ENCODE measurements around the gene DPYSL5.

Gene DPYSL5

DNA sequence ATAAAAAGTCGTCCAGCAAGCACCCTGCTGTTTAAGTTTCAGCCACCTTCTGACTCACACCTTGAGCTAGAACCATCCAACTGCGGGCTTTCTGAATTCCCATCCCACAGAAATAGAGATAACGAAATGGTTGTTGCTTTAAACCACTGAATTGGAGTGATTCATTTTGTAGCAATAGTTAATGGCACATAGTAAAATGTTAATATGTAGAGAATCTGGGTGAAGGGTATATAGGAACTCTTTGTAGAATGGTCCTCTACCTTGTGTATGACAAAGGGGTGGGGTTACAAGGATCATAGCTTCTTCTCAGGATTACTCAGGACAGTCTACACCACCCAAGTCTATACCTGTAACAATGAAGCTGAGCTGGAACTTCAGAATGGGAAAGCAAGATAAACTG lies 120.1 kb downstream of the DPYSL5 start:
- no peak for DNase-seq (ENCODE audit: low spot score)

DNA sequence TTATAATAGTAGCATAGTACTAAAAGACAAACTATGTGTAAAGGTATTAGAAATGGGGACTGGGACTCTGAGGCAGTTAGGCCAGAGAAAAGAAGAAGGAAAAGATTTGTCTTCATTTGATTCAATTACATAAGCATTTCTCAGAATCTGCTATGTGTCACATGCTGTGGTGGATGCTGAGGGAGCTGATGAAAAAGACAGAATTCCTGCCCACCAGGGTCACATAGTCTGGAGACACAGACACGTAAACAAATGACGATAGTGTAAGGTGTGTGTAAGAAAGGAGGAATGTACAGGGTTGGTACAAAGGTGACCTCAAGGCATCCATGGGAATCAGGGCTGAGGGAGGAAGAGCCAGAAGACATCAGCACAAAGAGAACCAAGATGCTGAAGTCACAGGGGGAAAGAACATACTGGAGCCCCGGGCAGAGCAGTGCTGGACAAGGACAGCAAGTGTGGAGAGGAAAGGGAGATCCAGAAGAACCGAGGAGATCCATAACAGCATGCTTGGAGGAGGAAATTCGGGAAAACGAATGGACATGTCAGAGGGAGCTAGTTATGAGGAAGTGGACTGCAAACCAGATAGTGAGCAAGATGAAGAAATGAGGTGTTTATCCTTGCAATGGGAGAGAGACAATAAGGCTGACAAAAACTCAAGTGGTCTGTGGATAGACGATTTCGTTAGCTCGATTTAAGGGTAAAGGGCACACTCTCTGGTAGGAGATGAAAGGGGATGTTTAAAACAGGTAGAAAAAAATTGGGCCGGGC lies 121.3 kb downstream of the DPYSL5 start:
- no peak for DNase-seq (ENCODE audit: low spot score)

DNA sequence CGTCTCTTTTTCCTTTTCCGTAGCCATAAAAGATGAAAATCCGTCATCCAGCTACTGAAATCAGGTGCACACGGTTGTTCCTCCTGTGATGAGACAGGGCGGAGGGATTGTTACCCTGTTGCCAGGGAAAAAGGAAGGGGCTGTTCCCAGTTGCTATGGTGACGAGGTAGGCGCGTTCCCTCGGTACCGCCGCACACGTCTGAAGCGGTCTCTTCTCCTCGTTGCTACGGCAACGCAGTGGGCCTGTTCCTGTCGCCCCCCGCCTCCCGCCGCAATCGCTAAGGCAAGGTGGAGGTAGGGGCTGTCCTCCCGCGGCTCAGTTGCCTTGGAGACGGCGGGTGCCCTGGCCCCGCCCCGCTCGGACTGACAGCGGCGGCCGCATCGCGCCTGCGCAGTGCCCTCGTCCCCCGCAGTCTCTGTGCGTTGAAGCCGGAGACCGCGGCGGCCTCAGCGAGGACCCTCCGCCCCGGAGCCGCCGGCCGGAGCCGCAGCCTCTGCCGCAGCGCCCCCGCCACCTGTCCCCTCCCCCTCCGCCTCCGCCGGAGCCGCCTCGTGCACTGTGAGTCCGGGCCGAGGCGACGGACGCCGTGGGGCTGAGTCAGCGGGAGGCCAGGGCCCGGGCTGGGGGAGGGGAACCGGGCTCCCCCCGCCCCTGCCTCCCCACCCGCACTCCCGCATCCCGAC lies 122.5 kb downstream of the DPYSL5 start, which contains the start of gene MAPRE3:
Gene MAPRE3 (plus strand): TSS at position 394 of the 684 bp plus-strand sequence. CDS start 51,582 bp downstream, outside the sequence.
- DNase-seq (ENCODE audit: low spot score), result peak; percentile 97

DNA sequence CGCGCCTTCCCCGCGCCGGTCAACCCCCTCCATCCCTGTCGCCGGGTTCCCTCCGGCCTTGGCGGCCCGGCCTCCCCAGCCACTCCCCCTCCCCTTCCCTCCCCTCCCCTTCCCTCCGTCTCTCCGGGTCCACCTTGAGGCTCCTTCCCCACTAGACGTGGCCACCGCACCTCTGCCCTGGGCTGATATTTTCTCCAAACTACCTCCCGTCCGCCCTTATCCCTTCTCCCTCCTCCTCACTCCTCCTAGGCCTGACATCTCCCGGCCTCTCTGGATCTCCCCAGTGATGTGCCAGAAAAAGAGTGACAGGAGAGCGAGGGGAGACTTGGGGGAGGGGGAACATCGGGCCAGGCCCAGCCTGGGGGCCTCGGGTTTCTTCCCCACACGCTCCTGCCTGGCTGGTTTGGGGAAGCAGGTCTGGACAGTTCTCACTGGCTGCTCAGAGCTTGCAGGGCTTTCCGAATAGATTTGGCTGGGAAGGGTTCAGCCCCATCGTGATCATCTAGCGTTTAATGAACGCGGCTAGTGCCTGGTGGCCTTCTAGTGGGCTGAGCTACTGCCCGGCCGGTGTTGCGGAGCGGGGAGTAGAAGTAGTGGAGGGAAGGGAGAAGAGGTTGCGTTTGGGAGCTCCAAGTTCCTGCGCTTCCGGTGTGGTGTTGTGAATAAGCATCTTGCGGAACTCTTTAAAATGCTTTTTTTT lies 123.1 kb downstream of the DPYSL5 start:
- peak; percentile 36 for DNase-seq (ENCODE audit: low spot score)

DNA sequence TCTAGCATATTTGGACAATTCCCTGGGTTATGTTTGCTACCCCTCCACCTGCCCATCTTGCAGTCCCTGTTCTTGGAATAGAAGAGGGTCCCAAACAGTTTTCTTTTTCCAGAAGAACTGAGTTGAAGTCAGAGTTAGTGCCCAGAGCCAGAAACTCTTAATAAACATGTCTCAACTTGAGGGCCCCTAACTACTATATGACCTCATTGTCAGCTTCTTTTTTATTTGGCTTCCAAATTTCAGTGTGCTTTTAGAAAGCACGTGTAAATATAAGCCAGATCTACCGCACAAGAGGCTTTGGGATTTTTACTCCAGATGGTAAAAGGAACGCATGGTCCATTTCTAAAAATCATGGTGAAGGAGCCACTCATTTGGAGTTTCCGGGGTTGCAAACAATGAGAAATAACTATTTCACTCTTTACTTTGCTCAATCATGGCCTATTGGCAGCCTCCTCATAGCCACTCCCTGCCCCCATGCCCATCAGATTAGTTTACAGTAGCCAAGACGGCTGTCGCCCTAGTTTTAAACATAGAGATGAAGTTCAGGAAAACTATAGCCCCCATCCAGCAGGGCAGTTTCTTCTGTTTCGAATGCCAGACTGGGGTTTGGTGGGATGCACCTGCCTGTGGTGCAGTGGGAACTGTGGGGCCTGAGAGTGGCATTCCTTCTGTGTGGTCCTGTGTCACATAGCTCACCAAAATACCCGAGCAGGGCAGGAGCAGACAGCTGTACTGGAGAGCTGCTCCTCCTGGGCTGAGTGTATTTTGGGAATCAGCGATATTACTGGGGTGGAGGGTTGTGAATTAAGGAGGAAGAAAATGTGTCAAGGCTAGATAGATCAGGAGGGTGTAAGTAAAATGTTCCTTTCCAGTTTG lies 124.2 kb downstream of the DPYSL5 start:
- DNase-seq (ENCODE audit: low spot score), result no peak

DNA sequence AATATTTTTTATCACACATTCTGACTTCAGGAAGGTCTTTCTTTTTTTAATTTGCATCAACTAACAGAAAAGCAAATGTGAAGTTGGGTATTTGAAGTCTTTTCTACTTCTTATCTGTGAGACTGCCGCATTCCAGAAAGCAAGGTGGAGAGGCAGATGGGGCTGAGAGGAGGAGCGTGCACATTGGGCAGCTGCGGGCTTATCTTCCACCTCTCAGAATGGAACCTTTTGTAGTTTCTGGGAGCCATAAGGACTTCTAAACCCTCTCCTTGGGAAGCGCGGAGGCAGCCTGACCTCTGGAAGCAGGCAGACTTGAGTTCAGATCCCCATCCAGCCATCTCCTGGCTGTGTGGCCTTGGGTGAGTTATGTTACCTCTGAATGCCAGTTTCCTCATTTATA lies 126.4 kb downstream of the DPYSL5 start:
- DNase-seq (ENCODE audit: low spot score), result no peak

DNA sequence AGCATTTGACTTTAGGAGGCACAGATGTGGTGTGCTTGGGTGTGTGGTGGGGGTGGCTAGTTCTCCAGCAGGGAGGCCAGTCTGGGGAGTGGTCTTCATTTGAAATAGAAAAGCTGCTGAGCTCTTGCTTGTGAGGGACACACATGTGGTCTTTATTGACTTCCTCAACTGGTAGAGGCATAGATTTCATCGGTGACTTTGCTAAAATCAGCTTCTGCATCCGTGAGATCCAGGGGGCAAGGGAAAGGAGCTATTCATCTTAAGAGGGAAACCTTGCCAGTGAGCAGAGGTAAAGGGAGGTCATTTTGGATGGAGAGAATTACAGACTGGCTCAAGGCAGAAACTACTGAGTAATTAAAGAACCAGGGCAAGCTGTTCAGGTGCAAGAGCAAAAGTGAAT lies 127.2 kb downstream of the DPYSL5 start:
- no peak for DNase-seq (ENCODE audit: low spot score)

DNA sequence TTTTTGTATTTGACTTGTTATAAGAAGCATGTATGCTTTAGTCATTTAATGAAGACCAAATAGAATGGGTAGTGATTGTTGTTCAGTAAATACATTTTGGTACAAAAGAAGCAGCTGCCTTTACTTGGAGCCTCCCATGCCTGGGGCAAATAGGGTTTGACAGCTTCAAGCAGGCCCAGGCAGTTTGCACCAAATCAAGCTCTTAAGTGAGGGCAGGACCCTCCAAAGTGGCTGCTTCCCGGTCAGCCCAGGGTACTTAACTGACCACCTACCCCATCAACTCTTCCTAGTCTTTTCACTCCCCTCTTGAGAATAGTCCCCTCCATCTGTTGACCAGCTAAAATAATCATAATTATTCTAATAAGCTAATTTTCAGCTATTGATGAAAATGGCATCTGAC lies 127.7 kb downstream of the DPYSL5 start:
- no peak for DNase-seq (ENCODE audit: low spot score)

DNA sequence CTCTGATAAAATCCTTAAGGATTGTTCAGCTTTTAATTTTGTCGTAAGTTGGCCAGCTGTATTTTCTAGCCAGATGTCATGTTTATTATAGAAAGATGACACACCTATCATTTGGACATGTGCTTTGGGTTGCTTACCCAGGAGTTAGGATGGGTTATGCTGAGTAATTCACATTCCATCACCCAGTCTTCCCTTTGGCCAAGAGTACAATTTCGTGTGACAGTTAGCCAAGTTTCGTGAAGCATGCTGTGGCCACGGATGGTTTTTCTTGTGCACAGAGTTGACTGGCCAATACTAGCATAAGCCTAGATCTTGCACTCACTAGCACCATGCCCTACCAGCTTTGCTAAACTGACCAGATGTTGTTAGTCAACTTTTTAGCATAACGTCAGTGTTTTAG lies 128.3 kb downstream of the DPYSL5 start:
- DNase-seq (ENCODE audit: low spot score), result peak; percentile 85

DNA sequence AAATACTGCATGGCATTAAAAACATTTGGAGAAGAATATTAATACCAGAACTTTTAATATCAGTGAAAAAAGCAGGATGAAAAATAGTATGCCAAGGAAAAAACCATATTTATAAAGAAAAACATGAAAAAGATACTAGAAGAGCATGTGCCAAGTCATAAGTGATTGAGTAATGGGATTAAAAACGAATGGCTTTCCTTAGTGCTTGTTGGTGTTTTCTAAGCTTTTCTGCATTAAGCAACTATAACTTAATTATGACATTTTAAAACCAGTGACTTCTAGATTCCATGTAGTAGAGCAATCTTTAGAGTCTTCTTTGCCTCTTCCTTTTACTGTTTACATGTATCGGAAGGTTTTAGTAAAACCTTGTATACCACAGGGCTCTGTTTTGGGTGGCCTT lies 129.1 kb downstream of the DPYSL5 start:
- no peak for DNase-seq (ENCODE audit: low spot score)

DNA sequence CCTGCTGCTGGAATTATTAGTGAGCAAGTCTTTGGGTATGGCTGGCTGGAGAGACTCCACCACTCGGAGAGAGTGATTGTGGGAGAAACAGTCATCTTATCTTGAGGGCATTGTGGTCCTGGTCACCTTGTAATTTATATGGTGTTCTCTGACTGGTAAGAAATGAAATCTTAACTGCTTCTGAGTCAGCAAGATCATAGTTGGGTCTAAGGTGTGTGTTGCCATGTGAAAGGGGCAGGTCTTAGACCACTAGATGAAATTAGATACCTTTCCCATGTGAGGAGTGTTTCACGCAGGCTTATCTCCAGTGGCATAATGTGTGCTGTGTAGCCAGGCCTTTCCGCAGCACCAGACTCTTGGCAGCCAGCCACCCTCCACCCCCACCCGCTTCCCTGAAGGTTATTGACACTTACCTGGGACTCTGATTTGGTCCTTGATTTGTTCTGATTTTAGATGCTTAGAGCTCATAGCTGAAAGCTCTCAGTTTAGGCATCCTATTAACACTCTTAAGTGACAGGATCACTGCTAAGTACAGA lies 130.2 kb downstream of the DPYSL5 start:
- DNase-seq (ENCODE audit: low spot score), result no peak

DNA sequence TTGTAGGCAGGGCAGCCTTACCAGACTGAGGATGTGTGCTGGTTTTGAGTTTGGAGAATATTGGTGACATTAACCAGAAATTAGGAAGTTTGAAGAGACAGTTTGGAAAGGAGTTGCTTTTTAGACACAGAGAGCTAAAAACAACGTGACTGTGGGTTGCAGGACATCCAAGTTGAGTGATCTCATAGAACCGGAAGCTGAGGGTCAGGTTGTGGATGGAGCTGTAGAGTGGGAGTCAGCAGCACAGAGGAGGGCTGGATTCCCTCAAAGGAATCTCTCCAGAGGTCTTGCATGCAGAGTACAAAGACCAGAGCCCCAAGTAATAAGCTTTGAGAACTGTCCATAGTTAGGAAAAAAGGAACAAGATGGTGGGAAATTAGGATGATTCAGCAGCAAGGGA lies 131.8 kb downstream of the DPYSL5 start:
- peak; percentile 33 for DNase-seq (ENCODE audit: low spot score)

DNA sequence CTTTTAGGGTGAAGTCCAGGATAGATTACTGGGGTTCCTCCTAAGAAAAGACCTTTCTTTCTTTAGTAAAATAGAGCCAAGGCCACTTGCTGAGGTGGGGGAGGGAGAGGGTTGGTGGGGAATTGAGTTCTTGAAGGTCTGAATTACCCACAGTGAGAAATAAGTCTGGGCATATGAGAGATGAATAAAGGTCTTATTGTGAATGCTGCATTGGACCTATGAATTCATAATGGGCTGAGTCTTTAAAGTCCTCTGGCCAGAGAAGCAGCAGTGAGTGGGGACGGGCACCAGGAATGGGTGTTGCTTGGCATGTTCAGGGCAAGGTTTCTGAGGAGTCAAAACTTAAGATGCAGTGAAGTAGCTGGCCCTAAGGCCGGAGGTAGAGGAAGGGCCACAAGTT lies 133.0 kb downstream of the DPYSL5 start:
- DNase-seq (ENCODE audit: low spot score), result no peak

DNA sequence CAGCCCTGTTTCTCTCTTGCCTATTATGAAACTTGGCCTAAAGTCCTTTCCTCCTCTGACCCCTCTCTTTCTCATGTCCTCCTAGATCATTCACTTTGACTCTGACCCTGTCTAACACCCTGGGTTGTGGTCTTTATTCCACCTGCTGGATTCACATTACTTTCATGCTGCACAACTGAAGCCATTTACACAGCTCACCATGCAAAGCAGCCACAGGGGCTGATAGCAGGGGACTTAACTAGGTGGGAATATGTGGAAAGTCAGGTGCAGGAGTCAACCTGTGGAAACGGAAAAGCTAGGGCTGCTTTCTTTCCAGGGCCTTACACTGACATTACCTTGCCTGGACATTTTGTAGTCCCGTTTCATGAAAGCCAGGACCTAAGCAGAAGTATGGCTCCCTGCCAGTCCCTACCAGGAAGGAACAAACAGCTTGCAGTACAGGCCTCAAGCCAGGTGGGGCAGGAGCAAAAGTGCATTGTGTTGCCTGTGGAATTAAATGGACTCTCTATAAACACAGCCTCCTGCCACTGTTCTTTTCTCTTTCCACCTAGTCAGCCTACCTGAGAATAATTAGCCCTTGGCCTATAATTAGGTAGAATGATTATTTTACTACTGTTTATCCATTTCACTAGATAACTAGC lies 134.3 kb downstream of the DPYSL5 start:
- peak; percentile 30 for DNase-seq (ENCODE audit: low spot score)

DNA sequence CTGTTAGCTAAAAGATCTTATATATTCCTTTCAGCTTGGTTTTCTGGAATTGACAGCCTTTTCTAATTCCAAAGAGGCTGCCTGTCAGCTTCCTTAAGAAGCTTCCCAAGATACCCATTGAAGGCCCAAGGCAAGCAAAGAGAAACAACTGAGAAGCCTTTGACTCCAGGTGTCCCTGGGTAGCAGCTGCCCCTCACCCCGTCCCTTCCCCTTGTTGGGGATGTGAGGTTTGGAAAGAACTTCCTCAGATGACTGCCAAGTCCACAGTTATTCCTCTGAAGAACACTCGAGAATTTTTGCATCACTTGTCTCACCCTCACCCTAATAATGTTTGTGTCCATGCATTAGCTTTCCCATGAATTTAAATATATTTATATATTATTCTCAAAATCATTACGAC lies 135.8 kb downstream of the DPYSL5 start:
- no peak for DNase-seq (ENCODE audit: low spot score)

DNA sequence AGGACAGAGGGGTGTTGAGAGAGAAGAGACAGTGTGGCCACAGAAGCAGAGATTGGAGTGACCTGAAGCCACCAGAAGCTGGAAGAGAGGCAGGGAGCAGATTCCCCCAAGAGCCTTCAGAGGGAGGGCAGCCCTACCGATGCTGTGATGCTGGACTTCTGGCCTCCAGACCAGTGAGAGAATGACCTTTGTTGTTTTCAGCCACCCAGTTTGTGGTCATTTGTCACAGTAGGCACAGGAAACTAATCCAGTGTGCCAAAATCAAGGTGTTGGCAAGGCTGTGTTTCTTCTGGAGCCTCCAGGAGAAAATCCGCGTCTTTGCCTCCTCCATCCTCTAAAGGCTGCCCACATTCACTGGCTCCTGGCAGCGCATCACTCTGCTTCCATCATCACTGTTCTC lies 137.9 kb downstream of the DPYSL5 start:
- no peak for DNase-seq (ENCODE audit: low spot score)

DNA sequence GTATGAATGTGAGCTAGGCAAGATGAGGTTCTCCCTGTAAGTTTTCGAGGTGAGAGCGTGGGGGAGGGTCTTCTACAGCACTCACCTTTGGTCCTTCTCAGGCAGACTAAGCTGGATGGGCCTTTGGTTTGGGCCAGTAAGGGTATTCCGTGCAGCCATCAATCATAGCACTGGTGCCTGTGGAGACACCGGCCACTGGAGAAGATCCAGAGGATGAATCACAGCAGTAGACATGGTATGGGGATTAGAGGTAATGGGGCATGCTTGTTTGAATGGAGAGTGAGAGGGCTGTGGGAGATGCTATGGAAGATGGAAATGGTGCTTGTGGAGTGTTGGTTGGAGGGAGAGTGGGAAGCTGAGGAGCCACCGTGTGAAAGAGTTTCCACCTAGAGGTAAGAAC lies 138.6 kb downstream of the DPYSL5 start:
- DNase-seq (ENCODE audit: low spot score), result no peak

DNA sequence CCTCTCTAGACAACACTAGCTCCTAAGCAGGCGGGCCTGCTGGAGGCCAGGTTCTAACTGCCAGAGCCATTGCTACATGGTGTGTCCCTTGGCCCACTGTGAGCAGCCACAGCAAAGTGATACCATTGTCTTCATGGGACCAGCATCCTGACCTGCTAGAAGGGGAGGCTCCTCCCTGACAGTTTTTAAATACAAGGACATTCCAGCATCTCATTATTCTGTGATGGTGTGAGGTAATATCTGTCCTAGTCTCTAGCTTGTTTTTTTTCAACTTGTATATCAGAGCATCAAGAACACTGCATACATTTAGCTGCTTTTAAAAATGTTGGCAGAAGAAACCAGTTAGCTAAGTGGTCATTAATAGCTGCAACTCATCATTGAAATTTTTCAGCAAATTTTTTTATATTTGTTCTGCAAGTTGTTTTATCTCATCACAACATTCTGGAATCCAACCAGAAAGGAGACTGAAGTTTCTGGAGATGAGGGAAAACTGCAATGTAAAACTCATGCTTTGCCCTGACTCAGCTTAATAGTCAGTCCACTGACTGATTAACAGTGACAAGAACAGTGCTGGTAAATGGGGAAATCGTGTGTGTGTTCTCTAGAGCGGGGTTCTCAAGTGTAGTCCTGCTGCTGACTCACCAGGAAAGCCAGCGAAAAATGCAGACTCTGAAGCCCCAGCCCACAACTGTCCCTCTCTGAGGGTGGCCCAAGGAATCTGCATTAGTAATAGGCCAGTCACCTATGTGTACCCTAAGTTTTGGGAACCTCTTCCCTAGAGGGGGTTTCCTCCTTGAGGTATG lies 140.3 kb downstream of the DPYSL5 start:
- DNase-seq (ENCODE audit: low spot score), result peak; percentile 53

DNA sequence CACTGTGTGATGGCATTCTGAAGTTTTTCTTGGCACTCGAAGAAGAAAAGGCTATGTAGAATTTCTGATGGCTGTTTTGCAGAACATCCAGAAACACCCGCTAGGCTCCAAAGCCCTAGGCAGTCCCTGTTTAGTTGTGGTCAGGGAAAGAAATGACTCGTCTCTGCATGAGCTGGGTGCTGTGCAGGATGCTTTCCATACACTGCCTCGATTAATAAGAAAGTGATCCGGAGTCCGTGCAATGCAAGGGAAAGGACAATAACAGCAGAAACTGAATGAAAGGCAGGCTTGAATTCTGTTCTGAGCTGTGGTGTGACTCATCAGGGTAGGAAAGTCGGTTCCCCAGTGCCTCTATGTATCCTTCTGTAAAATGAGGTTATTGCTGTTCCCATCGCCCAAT lies 141.2 kb downstream of the DPYSL5 start:
- no peak for DNase-seq (ENCODE audit: low spot score)

DNA sequence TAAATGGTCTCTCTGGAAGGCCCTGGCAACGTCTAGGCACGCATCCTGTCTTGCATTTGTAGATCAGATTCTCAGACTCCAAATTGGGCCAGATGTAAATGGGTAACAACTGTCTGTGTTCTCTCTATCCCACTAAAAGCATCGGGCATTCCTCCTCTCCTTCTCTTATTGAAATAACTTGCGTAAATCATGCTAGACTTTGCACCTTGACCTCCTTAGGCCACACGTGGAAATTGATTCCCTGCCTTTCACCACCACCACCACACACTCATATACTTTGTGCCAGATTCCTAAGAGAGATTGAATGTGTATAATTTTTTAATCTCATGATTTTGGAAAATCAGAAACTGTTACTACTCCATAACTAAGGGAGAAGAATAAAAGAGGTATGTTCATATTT lies 143.8 kb downstream of the DPYSL5 start:
- DNase-seq (ENCODE audit: low spot score), result no peak

Measured in AG20443 (cell line).